MM.1S (cell line): ENCODE measurements around the gene APBB2.

Source experiments
- DNase-seq: peaks from one replicate; pipeline ENCODE4 v3.0.0-alpha.2; 2015
- H2AFZ ChIP-seq: fragments of 300-600 bp; sonication (generic); 2 replicates; pipeline ENCODE4 v1.6.0; 2016; ENCODE audit warnings: antibody characterized with exemption, low read length
- H3F3A ChIP-seq: fragments of 300-600 bp; sonication (generic); 2 replicates; pipeline ENCODE4 v1.6.1; 2016; ENCODE audit warnings: mild to moderate bottlenecking, antibody characterized with exemption, low read length, moderate library complexity, mixed read lengths; ENCODE audit not compliant: insufficient read depth
- H3K27ac ChIP-seq: fragments of 300-600 bp; sonication (generic); 2 replicates; pipeline ENCODE4 v1.5.1; 2016; ENCODE audit warnings: mild to moderate bottlenecking, low read length
- H3K27me3 ChIP-seq: fragments of 300-600 bp; sonication (generic); replicated peaks from 2 replicates; pipeline ENCODE4 v1.6.0; 2016; ENCODE audit warnings: low read length; ENCODE audit not compliant: insufficient read depth
- H3K36me3 ChIP-seq: fragments of 300-600 bp; sonication (generic); replicated peaks from 2 replicates; pipeline ENCODE4 v1.6.1; 2016; ENCODE audit warnings: mild to moderate bottlenecking, low read length, mixed read lengths; ENCODE audit not compliant: insufficient read depth
- H3K4me1 ChIP-seq: fragments of 300-600 bp; sonication (generic); 2 replicates; pipeline ENCODE4 v1.6.1; 2016; ENCODE audit warnings: low read length, mixed read lengths
- H3K4me2 ChIP-seq: fragments of 300-600 bp; sonication (generic); 2 replicates; pipeline ENCODE4 v1.6.0; 2016; ENCODE audit warnings: low read depth, low read length
- H3K4me3 ChIP-seq: fragments of 300-600 bp; sonication (generic); 2 replicates; pipeline ENCODE4 v1.5.1; 2016; ENCODE audit warnings: low read length, mixed read lengths
- H3K79me2 ChIP-seq: fragments of 300-600 bp; sonication (generic); 2 replicates; pipeline ENCODE4 v1.6.1; 2016; ENCODE audit warnings: mixed run types, low read length, mixed read lengths
- H3K9ac ChIP-seq: fragments of 300-600 bp; sonication (generic); 2 replicates; pipeline ENCODE4 v1.6.1; 2016; ENCODE audit warnings: low read length, mixed read lengths
- H3K9me2 ChIP-seq: fragments of 300-600 bp; sonication (generic); replicated peaks from 2 replicates; pipeline ENCODE4 v1.6.1; 2016; ENCODE audit warnings: mild to moderate bottlenecking, low read length, mixed read lengths; ENCODE audit not compliant: insufficient read depth
- H3K9me3 ChIP-seq: fragments of 300-600 bp; sonication (generic); replicated peaks from 2 replicates; pipeline ENCODE4 v1.6.1; 2016; ENCODE audit warnings: mild to moderate bottlenecking, low read length, mixed read lengths; ENCODE audit not compliant: insufficient read depth
- H4K20me1 ChIP-seq: fragments of 300-600 bp; sonication (generic); 2 replicates; pipeline ENCODE4 v1.6.1; 2016; ENCODE audit warnings: mild to moderate bottlenecking, low read length, moderate library complexity, mixed read lengths; ENCODE audit not compliant: insufficient read depth
- EZH2 ChIP-seq: fragments of 300-600 bp; sonication (generic); optimal IDR thresholded peaks from 2 replicates; pipeline ENCODE3; 2017; ENCODE audit warnings: low read depth, mild to moderate bottlenecking, antibody characterized with exemption, low read length, mixed read lengths
- EZH2phosphoT487 ChIP-seq: fragments of 300-600 bp; sonication (generic); IDR thresholded peaks from 2 replicates; pipeline ENCODE4 v1.6.1; 2018; ENCODE audit warnings: antibody characterized with exemption, low read length
- TF ChIP-seq, protein P1 (sequence below): fragments of 300-600 bp; sonication (generic); IDR thresholded peaks from 2 replicates; pipeline ENCODE4 v1.5.1; 2016; ENCODE audit warnings: antibody characterized with exemption, low read length, mixed read lengths

Gene APBB2

DNA sequence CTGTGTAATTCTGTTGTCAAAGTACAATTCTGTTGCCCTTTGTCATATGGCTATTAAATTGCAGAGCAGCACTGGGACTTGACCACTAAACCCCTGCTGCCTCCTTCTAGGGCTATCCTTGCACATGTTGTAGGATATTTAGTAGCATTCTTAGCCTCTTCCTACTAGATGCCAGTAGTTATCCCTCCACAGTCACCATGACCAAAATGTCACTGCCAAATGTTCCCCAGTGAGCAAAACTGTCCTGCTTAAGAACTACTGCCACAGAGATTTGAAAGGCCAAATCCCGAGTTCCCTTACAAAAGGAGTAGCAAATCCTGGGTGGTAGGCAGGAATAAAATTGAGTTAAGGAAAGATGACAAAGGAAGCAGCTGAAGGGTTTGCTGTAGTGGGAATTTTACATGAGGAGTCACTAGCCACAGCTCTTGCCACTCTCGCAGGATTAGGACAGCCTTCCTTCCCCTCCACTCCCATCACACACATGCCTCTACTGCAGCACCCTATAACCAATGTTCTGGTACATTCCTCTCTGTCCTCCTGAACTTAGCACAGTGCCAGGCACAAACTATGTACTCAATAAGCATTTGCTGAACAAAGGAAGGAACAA lies 8.4 kb downstream of the APBB2 start:
- no peak for DNase-seq
- Histone ChIP-seq H3K4me1 (no peaks in the 10 kb centered on the region), H3K9ac (no peak overlapping the region), H3K36me3 (no peaks in the 10 kb centered on the region), H3K27me3 (no peaks in the 10 kb centered on the region), H3F3A (no peaks in the 10 kb centered on the region), H3K9me2 (no peaks in the 10 kb centered on the region), H3K9me3 (no peaks in the 10 kb centered on the region), H2AFZ (no peak overlapping the region), H3K27ac (no peak overlapping the region), H4K20me1 (no peaks in the 10 kb centered on the region), H3K4me3 (no peak overlapping the region), H3K4me2 (no peak overlapping the region), H3K79me2 (no peaks in the 10 kb centered on the region)
- TF ChIP-seq EZH2, result no peak
- TF ChIP-seq, protein P1, sequence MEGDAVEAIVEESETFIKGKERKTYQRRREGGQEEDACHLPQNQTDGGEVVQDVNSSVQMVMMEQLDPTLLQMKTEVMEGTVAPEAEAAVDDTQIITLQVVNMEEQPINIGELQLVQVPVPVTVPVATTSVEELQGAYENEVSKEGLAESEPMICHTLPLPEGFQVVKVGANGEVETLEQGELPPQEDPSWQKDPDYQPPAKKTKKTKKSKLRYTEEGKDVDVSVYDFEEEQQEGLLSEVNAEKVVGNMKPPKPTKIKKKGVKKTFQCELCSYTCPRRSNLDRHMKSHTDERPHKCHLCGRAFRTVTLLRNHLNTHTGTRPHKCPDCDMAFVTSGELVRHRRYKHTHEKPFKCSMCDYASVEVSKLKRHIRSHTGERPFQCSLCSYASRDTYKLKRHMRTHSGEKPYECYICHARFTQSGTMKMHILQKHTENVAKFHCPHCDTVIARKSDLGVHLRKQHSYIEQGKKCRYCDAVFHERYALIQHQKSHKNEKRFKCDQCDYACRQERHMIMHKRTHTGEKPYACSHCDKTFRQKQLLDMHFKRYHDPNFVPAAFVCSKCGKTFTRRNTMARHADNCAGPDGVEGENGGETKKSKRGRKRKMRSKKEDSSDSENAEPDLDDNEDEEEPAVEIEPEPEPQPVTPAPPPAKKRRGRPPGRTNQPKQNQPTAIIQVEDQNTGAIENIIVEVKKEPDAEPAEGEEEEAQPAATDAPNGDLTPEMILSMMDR, result no peak
- no peak for TF ChIP-seq EZH2phosphoT487

DNA sequence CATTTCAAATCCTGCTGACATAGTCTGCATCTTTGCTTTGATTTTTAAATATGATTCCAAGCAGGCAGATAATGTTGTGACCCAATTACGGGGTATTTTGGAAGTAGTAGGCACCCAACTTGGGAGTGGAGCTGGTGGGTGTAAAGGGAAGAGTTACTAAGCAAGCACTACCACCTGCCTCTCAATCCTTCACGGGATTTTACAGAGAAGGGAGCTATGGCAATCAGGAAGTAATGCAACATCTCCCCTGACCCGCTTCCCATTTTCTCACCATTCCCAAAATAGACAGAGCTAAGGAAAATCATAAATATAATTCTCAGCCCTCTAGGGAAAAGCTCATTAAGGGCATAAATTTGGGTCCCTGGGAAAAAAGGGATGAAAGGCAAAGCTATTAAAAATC lies 9.2 kb downstream of the APBB2 start:
- H3K4me2 ChIP-seq, result no peak overlapping the region
- no peak for DNase-seq
- H3K9me3 ChIP-seq, result no peaks in the 10 kb centered on the region
- no peak for TF ChIP-seq EZH2phosphoT487
- TF ChIP-seq, protein P1, result no peak
- TF ChIP-seq EZH2, result no peak
- H3K9me2 ChIP-seq, result no peaks in the 10 kb centered on the region
- no peaks in the 10 kb centered on the region for H3K4me1 ChIP-seq
- H3K4me3 ChIP-seq, result no peak overlapping the region
- H3K27me3 ChIP-seq, result no peaks in the 10 kb centered on the region
- H3F3A ChIP-seq, result no peaks in the 10 kb centered on the region
- H3K27ac ChIP-seq, result no peak overlapping the region
- H3K79me2 ChIP-seq, result no peaks in the 10 kb centered on the region
- no peak overlapping the region for H2AFZ ChIP-seq
- no peak overlapping the region for H3K9ac ChIP-seq
- H3K36me3 ChIP-seq, result no peaks in the 10 kb centered on the region
- no peaks in the 10 kb centered on the region for H4K20me1 ChIP-seq

DNA sequence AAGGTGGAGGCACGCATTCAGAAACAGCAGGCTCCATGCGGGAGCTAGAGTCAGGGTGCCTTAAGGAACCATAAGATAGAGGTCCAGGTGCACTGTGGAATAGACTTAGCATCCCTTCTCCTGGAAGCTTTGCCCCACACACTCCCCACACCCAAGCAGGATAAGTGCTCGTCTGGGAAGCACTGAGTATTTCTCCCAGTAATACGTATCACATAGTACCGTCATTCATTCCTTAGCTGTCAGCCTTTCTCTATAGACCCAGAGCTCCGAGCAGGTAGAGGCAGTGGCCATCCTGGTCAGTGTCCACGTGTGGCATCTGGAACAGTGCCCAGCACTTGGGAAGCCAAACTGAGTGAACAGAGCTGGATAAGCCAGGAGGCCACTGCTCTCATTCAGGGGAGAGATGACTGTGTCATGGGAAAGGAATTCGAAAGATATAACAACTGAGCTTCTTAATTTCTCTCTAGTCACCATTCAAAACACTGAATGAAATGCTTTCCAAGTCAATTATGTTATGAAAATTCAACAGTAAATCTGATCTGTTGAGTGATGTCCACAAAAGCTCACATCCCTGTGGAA lies 9.9 kb downstream of the APBB2 start:
- Histone ChIP-seq H3K4me2 (no peak overlapping the region), H2AFZ (no peak overlapping the region), H3K4me1 (no peaks in the 10 kb centered on the region), H4K20me1 (no peaks in the 10 kb centered on the region), H3K9me2 (no peaks in the 10 kb centered on the region), H3K4me3 (no peak overlapping the region), H3F3A (no peaks in the 10 kb centered on the region), H3K27ac (no peak overlapping the region), H3K9ac (no peak overlapping the region), H3K9me3 (no peaks in the 10 kb centered on the region), H3K27me3 (no peaks in the 10 kb centered on the region), H3K79me2 (no peaks in the 10 kb centered on the region), H3K36me3 (no peaks in the 10 kb centered on the region)
- DNase-seq, result no peak
- no peak for TF ChIP-seq EZH2phosphoT487
- TF ChIP-seq, protein P1, result no peak
- no peak for TF ChIP-seq EZH2
